HUES64 (cell line): ENCODE results near the gene GHRHR.

Experiments
- H3K27ac ChIP-seq: 2 replicates; pipeline ENCODE4 v1.7.0; 2013; ENCODE audit warnings: low read depth, low read length, inconsistent platforms
- H3K27me3 ChIP-seq: 2 replicates; pipeline ENCODE4 v1.6.1; 2013; ENCODE audit warnings: mild to moderate bottlenecking, low read length; ENCODE audit not compliant: insufficient read depth
- H3K36me3 ChIP-seq: 2 replicates; pipeline ENCODE4 v1.6.1; 2013; ENCODE audit warnings: mild to moderate bottlenecking, low read length; ENCODE audit not compliant: insufficient read depth
- H3K4me1 ChIP-seq: 2 replicates; pipeline ENCODE4 v1.6.1; 2013; ENCODE audit warnings: mild to moderate bottlenecking, low read length, moderate library complexity; ENCODE audit not compliant: insufficient read depth
- H3K4me3 ChIP-seq: 2 replicates; pipeline ENCODE4 v1.5.1; 2013; ENCODE audit warnings: mild to moderate bottlenecking, low read length, moderate library complexity
- H3K9ac ChIP-seq: 2 replicates; pipeline ENCODE4 v1.6.1; 2013; ENCODE audit warnings: mild to moderate bottlenecking, low read depth, low read length
- H3K9me3 ChIP-seq: 2 replicates; pipeline ENCODE4 v1.6.1; 2013; ENCODE audit warnings: low read depth, low read length; ENCODE audit not compliant: insufficient read depth
- WGBS: fragments of 150-250, 120-280 bp; methylation state at CpG from one replicate; pipeline ENCODE4 v1.1.7; 2013; ENCODE audit warnings: missing lambda C conversion rate; 5-methylcytosine and 5-hydroxymethylcytosine counted together

GHRHR gene

GRCh38 chr7:31014826-31015225, 51.1 kb downstream of the GHRHR start:
- H3K27ac ChIP-seq = no peak overlapping the region
- no peaks in the 10 kb centered on the region for H3K36me3 ChIP-seq
- H3K9me3 ChIP-seq = peaks cover 3% of the 10 kb centered on the region; the same call in 1 of the 2 replicates
- no peak overlapping the region for H3K9ac ChIP-seq
- WGBS = 92% methylated on average over 3 of the region's 3 CpGs
- no peak overlapping the region for H3K4me3 ChIP-seq
- H3K27me3 ChIP-seq = no peaks in the 10 kb centered on the region
- 0 out of 2 replicates have a peak, but pooled peaks cover 4% of the 10 kb centered on the region for H3K4me1 ChIP-seq

DNA sequence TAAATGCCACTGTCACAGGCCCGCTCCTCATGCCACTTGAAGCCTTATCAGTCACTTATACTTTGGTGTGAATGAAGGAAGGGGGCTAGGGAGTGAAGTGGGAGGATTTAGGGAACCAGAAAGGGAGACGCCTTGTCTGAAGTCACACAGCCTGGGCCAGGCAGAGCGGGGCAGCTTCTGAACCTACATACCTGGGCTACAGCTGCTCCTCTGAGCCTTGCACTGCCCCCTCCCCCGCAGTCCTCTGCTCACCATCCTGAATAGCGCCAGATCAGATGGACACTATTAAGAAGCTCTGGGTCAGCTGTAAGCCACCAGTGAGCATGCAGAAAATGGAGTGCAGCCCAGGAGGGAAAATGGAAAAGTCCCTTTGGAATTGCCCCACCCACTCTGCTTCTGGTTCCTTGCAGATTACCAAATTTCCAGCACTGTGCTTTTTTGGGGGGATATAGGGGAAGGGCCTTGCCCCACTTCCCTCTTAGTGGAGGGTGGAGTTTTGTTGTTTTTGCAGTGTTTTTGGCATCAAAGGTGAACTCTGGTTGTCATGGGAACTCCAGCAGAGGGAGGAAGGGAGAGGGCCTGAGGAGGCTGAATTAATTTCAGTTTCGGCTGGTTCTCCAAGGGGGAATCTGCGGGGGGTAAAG, 53.4 kb downstream of the GHRHR start:
- Histone ChIP-seq H3K36me3 (no peaks in the 10 kb centered on the region), H3K27me3 (no peaks in the 10 kb centered on the region), H3K27ac (no peak overlapping the region), H3K9ac (no peak overlapping the region), H3K9me3 (no peaks in the 10 kb centered on the region), H3K4me1 (peaks cover 16% of the 10 kb centered on the region), H3K4me3 (no peak overlapping the region)
- 88% methylated on average over 7 of the region's 7 CpGs for whole genome bisulfite sequencing

- no peak overlapping the region for H3K27ac ChIP-seq
- WGBS = 93% methylated on average over 5 of the region's 5 CpGs
- no peaks in the 10 kb centered on the region for H3K9me3 ChIP-seq
- H3K27me3 ChIP-seq = no peaks in the 10 kb centered on the region
- H3K4me1 ChIP-seq = peaks cover 16% of the 10 kb centered on the region
- H3K9ac ChIP-seq = no peak overlapping the region
- H3K4me3 ChIP-seq = no peak overlapping the region
- no peaks in the 10 kb centered on the region for H3K36me3 ChIP-seq
Observed at GRCh38 chr7:31017721-31018120, 54.0 kb downstream of the GHRHR start.

- no peaks in the 10 kb centered on the region for H3K27me3 ChIP-seq
- H3K9ac ChIP-seq = no peak overlapping the region
- WGBS = no CpG with 5 or more reads among the region's 1 CpG
- no peak overlapping the region for H3K27ac ChIP-seq
- no peaks in the 10 kb centered on the region for H3K36me3 ChIP-seq
- peaks cover 18% of the 10 kb centered on the region for H3K4me1 ChIP-seq
- no peaks in the 10 kb centered on the region for H3K9me3 ChIP-seq
- no peak overlapping the region for H3K4me3 ChIP-seq
Observed at GRCh38 chr7:31019509-31019908, 55.8 kb downstream of the GHRHR start.

DNA sequence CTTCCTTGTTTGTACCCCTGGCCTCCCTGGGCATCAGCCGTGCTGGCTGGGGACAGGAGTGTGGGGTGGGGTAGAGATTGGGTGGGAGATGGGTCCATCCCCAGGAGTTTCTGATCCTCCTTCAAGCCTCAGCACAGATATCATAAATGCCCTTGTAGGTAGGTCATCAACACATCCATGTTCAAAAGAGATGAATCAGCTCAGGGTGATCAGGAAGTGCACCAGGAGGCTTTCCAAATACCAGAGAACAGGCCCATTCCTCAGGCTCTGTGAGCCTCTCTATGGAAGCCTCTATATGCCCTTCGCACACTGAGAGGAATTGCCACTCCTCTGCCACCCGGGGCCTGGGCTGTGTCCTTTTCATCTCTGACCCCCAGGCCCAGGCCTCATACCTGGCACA, 56.4 kb downstream of the GHRHR start:
- Histone ChIP-seq H3K9me3 (no peaks in the 10 kb centered on the region), H3K27me3 (no peaks in the 10 kb centered on the region), H3K36me3 (no peaks in the 10 kb centered on the region), H3K4me1 (peaks cover 18% of the 10 kb centered on the region), H3K27ac (no peak overlapping the region), H3K4me3 (no peak overlapping the region), H3K9ac (no peak overlapping the region)
- 79% methylated on average over 2 of the region's 3 CpGs for WGBS

GRCh38 chr7:31020652-31021051, 56.9 kb downstream of the GHRHR start:
- no peaks in the 10 kb centered on the region for H3K27me3 ChIP-seq
- H3K36me3 ChIP-seq = no peaks in the 10 kb centered on the region
- H3K27ac ChIP-seq = no peak overlapping the region
- H3K4me1 ChIP-seq = peaks cover 18% of the 10 kb centered on the region
- no peak overlapping the region for H3K9ac ChIP-seq
- no peak overlapping the region for H3K4me3 ChIP-seq
- 54% methylated on average over 3 of the region's 3 CpGs for WGBS
- no peaks in the 10 kb centered on the region for H3K9me3 ChIP-seq

GRCh38 chr7:31022117-31022516, 58.4 kb downstream of the GHRHR start:
- 90% methylated on average over 4 of the region's 4 CpGs for WGBS
- H3K4me3 ChIP-seq = no peak overlapping the region

DNA sequence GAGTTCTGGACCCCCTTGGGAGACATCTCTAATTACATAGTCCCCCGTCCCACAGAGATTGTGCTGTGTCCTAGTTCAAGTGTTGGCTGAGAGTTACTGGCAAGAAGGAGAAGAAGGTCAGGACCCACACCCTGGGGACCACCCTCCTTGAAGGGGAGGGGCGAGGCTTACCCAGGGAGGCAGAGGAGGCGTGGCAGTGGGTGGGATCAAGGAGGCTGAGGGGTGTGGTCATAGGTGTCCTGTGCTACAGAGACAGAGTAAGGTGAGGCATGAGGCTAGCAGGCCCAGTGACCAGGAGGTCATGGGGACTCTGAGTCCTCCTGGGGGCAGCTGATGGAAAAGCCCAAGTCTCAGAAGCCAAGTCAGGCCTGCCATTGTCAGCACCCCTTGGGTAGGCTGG, 59.0 kb downstream of the GHRHR start:
- H3K27me3 ChIP-seq = no peaks in the 10 kb centered on the region
- peaks cover 20% of the 10 kb centered on the region for H3K4me1 ChIP-seq
- H3K9me3 ChIP-seq = no peaks in the 10 kb centered on the region
- H3K4me3 ChIP-seq = no peak overlapping the region
- H3K27ac ChIP-seq = no peak overlapping the region
- WGBS = 92% methylated on average over 3 of the region's 3 CpGs
- H3K36me3 ChIP-seq = no peaks in the 10 kb centered on the region
- no peak overlapping the region for H3K9ac ChIP-seq

More at GRCh38 chr7:31022117-31022516, 58.4 kb downstream of the GHRHR start:
- Histone ChIP-seq H3K4me1 (peaks cover 18% of the 10 kb centered on the region), H3K9me3 (no peaks in the 10 kb centered on the region), H3K9ac (no peak overlapping the region), H3K27me3 (no peaks in the 10 kb centered on the region), H3K27ac (no peak overlapping the region), H3K36me3 (no peaks in the 10 kb centered on the region)

DNA sequence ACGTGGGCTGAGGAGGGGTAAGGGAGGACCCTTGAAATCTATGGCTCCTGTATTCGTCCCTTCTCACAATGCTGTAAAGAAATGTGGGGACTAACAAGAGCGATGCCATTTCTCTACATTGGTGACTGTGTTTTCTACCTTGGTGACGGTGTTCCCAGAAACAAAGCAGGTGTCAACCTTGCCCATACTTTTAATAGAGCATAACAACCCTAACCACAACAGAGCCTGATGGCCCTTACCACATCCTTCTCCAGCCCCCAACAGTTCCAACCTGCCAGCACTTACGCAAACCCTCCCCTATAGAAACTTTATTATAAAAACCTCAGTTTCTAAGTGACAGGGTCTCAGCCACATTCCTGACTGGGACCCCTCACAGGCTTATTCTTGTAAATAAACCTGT, 60.1 kb downstream of the GHRHR start:
- Histone ChIP-seq H3K4me3 (no peak overlapping the region), H3K9me3 (no peaks in the 10 kb centered on the region), H3K36me3 (no peaks in the 10 kb centered on the region), H3K27me3 (no peaks in the 10 kb centered on the region), H3K4me1 (peaks cover 20% of the 10 kb centered on the region), H3K9ac (no peak overlapping the region), H3K27ac (no peak overlapping the region)
- WGBS = 96% methylated on average over 5 of the region's 5 CpGs

- 25% methylated on average over 20 of the region's 20 CpGs for WGBS
- no peaks in the 10 kb centered on the region for H3K27me3 ChIP-seq
Observed at GRCh38 chr7:31027161-31027965, 63.6 kb downstream of the GHRHR start.

DNA sequence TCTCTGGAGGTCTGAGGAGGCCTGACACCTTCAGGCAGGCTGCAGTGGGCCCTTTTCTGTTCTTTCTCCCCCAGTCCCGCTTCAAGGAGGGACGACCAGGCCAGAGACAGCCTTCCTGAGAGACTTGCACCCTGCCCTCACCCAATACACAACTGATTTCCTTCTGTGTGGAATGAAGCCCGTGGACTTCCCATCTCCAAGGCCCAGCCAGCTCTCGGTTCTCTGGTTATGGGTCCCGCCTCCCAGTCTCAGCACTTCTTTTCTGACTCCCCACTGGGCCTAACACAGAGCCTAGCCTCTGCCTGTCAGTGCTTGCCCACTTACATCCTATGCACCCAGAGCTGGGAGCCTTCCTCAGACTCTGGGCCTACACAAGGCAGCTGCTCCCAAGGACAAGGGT, 64.3 kb downstream of the GHRHR start:
- Histone ChIP-seq H3K27me3 (no peaks in the 10 kb centered on the region), H3K4me3 (no peak overlapping the region), H3K36me3 (no peaks in the 10 kb centered on the region), H3K9ac (no peak overlapping the region), H3K27ac (no peak overlapping the region), H3K9me3 (no peaks in the 10 kb centered on the region), H3K4me1 (peaks cover 5% of the 10 kb centered on the region; the same call in 1 of the 2 replicates)
- WGBS = 76% methylated on average over 5 of the region's 5 CpGs

More at GRCh38 chr7:31027161-31027965, 63.6 kb downstream of the GHRHR start:
- H3K36me3 ChIP-seq = no peaks in the 10 kb centered on the region
- peaks cover 7% of the 10 kb centered on the region; the same call in 1 of the 2 replicates for H3K4me1 ChIP-seq
- H3K9me3 ChIP-seq = no peaks in the 10 kb centered on the region
- H3K4me3 ChIP-seq = no peak overlapping the region
- no peak overlapping the region for H3K9ac ChIP-seq
- peak overlapping the region; percentile 30; the same call in 1 of the 2 replicates for H3K27ac ChIP-seq
